Astrocyte of the spinal cord (primary cell): ENCODE measurements around the gene KCND3.

Experiments
- DNase-seq: peaks from one replicate; pipeline ENCODE4 v3.0.0; 2011; ENCODE audit warnings: low read depth, low spot score
- H3K4me3 ChIP-seq: 2 replicates; pipeline ENCODE4 v1.5.1; 2011; ENCODE audit warnings: low read depth, mild to moderate bottlenecking, low read length, moderate library complexity
- in situ Hi-C: cut with HindIII; loops from 2 replicates; pipeline ENCODE4 v1.10.0; 2017; ENCODE audit warnings: low sequenced_read_pairs
- TF ChIP-seq, protein P1 (sequence below): IDR thresholded peaks from 2 replicates; pipeline ENCODE4 v1.5.1; 2012; ENCODE audit warnings: low read depth, mild to moderate bottlenecking, low read length, inconsistent platforms

KCND3 gene

GRCh38 chr1:111884772-111885443 lies 104.6 kb downstream of the KCND3 start:
- TF ChIP-seq, protein P1, sequence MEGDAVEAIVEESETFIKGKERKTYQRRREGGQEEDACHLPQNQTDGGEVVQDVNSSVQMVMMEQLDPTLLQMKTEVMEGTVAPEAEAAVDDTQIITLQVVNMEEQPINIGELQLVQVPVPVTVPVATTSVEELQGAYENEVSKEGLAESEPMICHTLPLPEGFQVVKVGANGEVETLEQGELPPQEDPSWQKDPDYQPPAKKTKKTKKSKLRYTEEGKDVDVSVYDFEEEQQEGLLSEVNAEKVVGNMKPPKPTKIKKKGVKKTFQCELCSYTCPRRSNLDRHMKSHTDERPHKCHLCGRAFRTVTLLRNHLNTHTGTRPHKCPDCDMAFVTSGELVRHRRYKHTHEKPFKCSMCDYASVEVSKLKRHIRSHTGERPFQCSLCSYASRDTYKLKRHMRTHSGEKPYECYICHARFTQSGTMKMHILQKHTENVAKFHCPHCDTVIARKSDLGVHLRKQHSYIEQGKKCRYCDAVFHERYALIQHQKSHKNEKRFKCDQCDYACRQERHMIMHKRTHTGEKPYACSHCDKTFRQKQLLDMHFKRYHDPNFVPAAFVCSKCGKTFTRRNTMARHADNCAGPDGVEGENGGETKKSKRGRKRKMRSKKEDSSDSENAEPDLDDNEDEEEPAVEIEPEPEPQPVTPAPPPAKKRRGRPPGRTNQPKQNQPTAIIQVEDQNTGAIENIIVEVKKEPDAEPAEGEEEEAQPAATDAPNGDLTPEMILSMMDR, result no peak
- DNase-seq, result no peak
- H3K4me3 ChIP-seq, result no peak overlapping the region
- in situ Hi-C loops, result no loop called here

DNA sequence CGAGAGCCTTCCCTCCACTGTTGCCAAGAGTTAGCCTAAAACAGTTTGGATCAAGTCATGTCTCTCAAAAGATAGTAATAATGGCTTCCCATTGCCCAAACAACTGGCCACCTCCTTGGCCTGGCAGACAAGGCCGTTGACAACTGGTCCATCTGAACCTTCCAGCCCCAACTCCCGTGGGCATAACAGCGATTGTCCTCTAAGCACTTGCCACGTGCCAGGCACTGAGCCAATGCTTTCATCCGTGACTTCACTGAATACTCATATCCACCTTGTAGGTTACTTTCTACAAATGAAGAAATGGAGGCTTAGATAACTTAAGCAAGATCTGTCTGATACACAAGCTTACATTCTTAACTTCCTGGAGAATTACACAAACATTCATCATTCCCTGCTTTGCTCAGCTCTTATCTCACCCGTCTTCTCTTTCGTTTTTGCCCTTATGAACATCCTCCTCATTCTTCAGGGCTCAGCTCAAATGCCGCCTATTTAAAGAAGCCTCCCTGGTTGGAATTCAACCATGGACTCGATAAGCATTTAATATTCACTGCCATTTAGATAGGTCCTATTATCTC lies 106.4 kb downstream of the KCND3 start:
- TF ChIP-seq, protein P1, result no peak
- in situ Hi-C loops, result no loop called here
- H3K4me3 ChIP-seq, result no peak overlapping the region
- DNase-seq, result no peak

GRCh38 chr1:111882559-111882958 lies 106.9 kb downstream of the KCND3 start:
- no peak for DNase-seq
- H3K4me3 ChIP-seq, result no peak overlapping the region
- TF ChIP-seq, protein P1, result no peak
- in situ Hi-C loops, result no loop called here

GRCh38 chr1:111880881-111881837 lies 108.3 kb downstream of the KCND3 start:
- TF ChIP-seq, protein P1, result no peak
- in situ Hi-C loops, result no loop called here
- H3K4me3 ChIP-seq, result no peak overlapping the region
- no peak for DNase-seq

GRCh38 chr1:111879081-111879480 lies 110.4 kb downstream of the KCND3 start:
- in situ Hi-C loops, result no loop called here
- DNase-seq, result no peak

GRCh38 chr1:111878649-111879048 lies 110.8 kb downstream of the KCND3 start:
- in situ Hi-C loops, result no loop called here
- DNase-seq, result no peak
- no peak overlapping the region for H3K4me3 ChIP-seq
- TF ChIP-seq, protein P1, result no peak

More at GRCh38 chr1:111879081-111879480, 110.4 kb downstream of the KCND3 start:
- no peak overlapping the region for H3K4me3 ChIP-seq
- TF ChIP-seq, protein P1, result no peak
